ENCODE results near the gene FGFR2. TPM values are rescaled to one million over a fixed set of nuclear protein-coding genes. Genes with fewer than 3 reads are reported as not detected.

FGFR2 gene
- total RNA-seq, 2 donors from 2014 or later = not detected

GRCh38 chr10:121583258-121583657 lies 15.0 kb downstream of the FGFR2 start:
- Mint-ChIP-seq H3K27ac (no peak overlapping the region), H3K36me3 (ENCODE audit: low read depth) (no peaks in the 10 kb centered on the region), H3K4me1 (no peaks in the 10 kb centered on the region), H3K9me3 (peaks cover 4% of the 10 kb centered on the region), H3K4me3 (no peak overlapping the region), H3K27me3 (peaks cover 10% of the 10 kb centered on the region)
- ATAC-seq (replicated peaks) = no peak

GRCh38 chr10:121580276-121581116 lies 17.7 kb downstream of the FGFR2 start:
- Mint-ChIP-seq H3K27ac (no peak overlapping the region), H3K4me3 (no peak overlapping the region), H3K4me1 (no peaks in the 10 kb centered on the region), H3K36me3 (ENCODE audit: low read depth) (no peaks in the 10 kb centered on the region), H3K9me3 (no peaks in the 10 kb centered on the region), H3K27me3 (no peaks in the 10 kb centered on the region)
- no peak for ATAC-seq (replicated peaks)

- no peak overlapping the region for H3K27ac Mint-ChIP-seq
- H3K4me1 Mint-ChIP-seq = no peaks in the 10 kb centered on the region
- H3K4me3 Mint-ChIP-seq = no peak overlapping the region
- H3K27me3 Mint-ChIP-seq = no peaks in the 10 kb centered on the region
- no peaks in the 10 kb centered on the region for H3K9me3 Mint-ChIP-seq
- no peaks in the 10 kb centered on the region for H3K36me3 Mint-ChIP-seq (ENCODE audit: low read depth)
- no peak for ATAC-seq (replicated peaks)
Observed at GRCh38 chr10:121579656-121580055, 18.6 kb downstream of the FGFR2 start.

GRCh38 chr10:121578965-121579364 lies 19.3 kb downstream of the FGFR2 start:
- H3K36me3 Mint-ChIP-seq (ENCODE audit: low read depth) = no peaks in the 10 kb centered on the region
- H3K4me3 Mint-ChIP-seq = no peak overlapping the region
- H3K27me3 Mint-ChIP-seq = no peaks in the 10 kb centered on the region
- H3K4me1 Mint-ChIP-seq = no peaks in the 10 kb centered on the region
- no peak for ATAC-seq (replicated peaks)
- H3K27ac Mint-ChIP-seq = no peak overlapping the region
- H3K9me3 Mint-ChIP-seq = no peaks in the 10 kb centered on the region

GRCh38 chr10:121578298-121578697 lies 19.9 kb downstream of the FGFR2 start:
- ATAC-seq (replicated peaks) = no peak
- Mint-ChIP-seq H3K27me3 (no peaks in the 10 kb centered on the region), H3K27ac (no peak overlapping the region), H3K4me1 (no peaks in the 10 kb centered on the region), H3K36me3 (ENCODE audit: low read depth) (no peaks in the 10 kb centered on the region), H3K9me3 (no peaks in the 10 kb centered on the region), H3K4me3 (no peak overlapping the region)

GRCh38 chr10:121577568-121577967 lies 20.7 kb downstream of the FGFR2 start:
- ATAC-seq (replicated peaks) = no peak
- Mint-ChIP-seq H3K36me3 (ENCODE audit: low read depth) (no peaks in the 10 kb centered on the region), H3K4me1 (no peaks in the 10 kb centered on the region), H3K9me3 (no peaks in the 10 kb centered on the region), H3K27me3 (no peaks in the 10 kb centered on the region), H3K4me3 (no peak overlapping the region), H3K27ac (no peak overlapping the region)

GRCh38 chr10:121576139-121576538 lies 22.1 kb downstream of the FGFR2 start:
- Mint-ChIP-seq H3K27me3 (no peaks in the 10 kb centered on the region), H3K9me3 (no peaks in the 10 kb centered on the region), H3K36me3 (ENCODE audit: low read depth) (no peaks in the 10 kb centered on the region), H3K27ac (no peak overlapping the region), H3K4me1 (no peaks in the 10 kb centered on the region), H3K4me3 (no peak overlapping the region)
- no peak for ATAC-seq (replicated peaks)

GRCh38 chr10:121574519-121575166 lies 23.6 kb downstream of the FGFR2 start:
- no peaks in the 10 kb centered on the region for H3K4me1 Mint-ChIP-seq
- H3K36me3 Mint-ChIP-seq (ENCODE audit: low read depth) = no peaks in the 10 kb centered on the region
- no peak overlapping the region for H3K4me3 Mint-ChIP-seq
- H3K9me3 Mint-ChIP-seq = no peaks in the 10 kb centered on the region
- ATAC-seq (replicated peaks) = no peak
- H3K27ac Mint-ChIP-seq = no peak overlapping the region
- no peaks in the 10 kb centered on the region for H3K27me3 Mint-ChIP-seq

GRCh38 chr10:121573538-121573941 lies 24.7 kb downstream of the FGFR2 start:
- Mint-ChIP-seq H3K27me3 (no peaks in the 10 kb centered on the region), H3K36me3 (ENCODE audit: low read depth) (no peaks in the 10 kb centered on the region), H3K9me3 (no peaks in the 10 kb centered on the region), H3K4me3 (no peak overlapping the region), H3K4me1 (no peaks in the 10 kb centered on the region), H3K27ac (no peak overlapping the region)
- no peak for ATAC-seq (replicated peaks)

- H3K27me3 Mint-ChIP-seq = no peaks in the 10 kb centered on the region
- H3K27ac Mint-ChIP-seq = no peak overlapping the region
- H3K4me1 Mint-ChIP-seq = no peaks in the 10 kb centered on the region
- no peaks in the 10 kb centered on the region for H3K9me3 Mint-ChIP-seq
- no peak overlapping the region for H3K4me3 Mint-ChIP-seq
- ATAC-seq (replicated peaks) = no peak
- no peaks in the 10 kb centered on the region for H3K36me3 Mint-ChIP-seq (ENCODE audit: low read depth)
Observed at GRCh38 chr10:121572859-121573537, 25.2 kb downstream of the FGFR2 start.

- Mint-ChIP-seq H3K4me3 (no peak overlapping the region), H3K27me3 (no peaks in the 10 kb centered on the region), H3K27ac (no peak overlapping the region), H3K36me3 (ENCODE audit: low read depth) (no peaks in the 10 kb centered on the region), H3K9me3 (no peaks in the 10 kb centered on the region), H3K4me1 (no peaks in the 10 kb centered on the region)
- ATAC-seq (replicated peaks) = no peak
Observed at GRCh38 chr10:121570315-121570714, 27.9 kb downstream of the FGFR2 start.

- Mint-ChIP-seq H3K4me3 (no peak overlapping the region), H3K4me1 (no peaks in the 10 kb centered on the region), H3K36me3 (ENCODE audit: low read depth) (no peaks in the 10 kb centered on the region), H3K9me3 (no peaks in the 10 kb centered on the region), H3K27ac (no peak overlapping the region), H3K27me3 (no peaks in the 10 kb centered on the region)
- ATAC-seq (replicated peaks) = no peak
Observed at GRCh38 chr10:121568275-121568674, 30.0 kb downstream of the FGFR2 start.

- ATAC-seq (replicated peaks) = no peak
- no peaks in the 10 kb centered on the region for H3K36me3 Mint-ChIP-seq (ENCODE audit: low read depth)
- H3K9me3 Mint-ChIP-seq = no peaks in the 10 kb centered on the region
- no peaks in the 10 kb centered on the region for H3K27me3 Mint-ChIP-seq
- H3K27ac Mint-ChIP-seq = no peak overlapping the region
- no peaks in the 10 kb centered on the region for H3K4me1 Mint-ChIP-seq
- H3K4me3 Mint-ChIP-seq = no peak overlapping the region
Observed at GRCh38 chr10:121567569-121567968, 30.7 kb downstream of the FGFR2 start.

GRCh38 chr10:121566755-121567154 lies 31.5 kb downstream of the FGFR2 start:
- Mint-ChIP-seq H3K4me3 (no peak overlapping the region), H3K27ac (no peak overlapping the region), H3K36me3 (ENCODE audit: low read depth) (no peaks in the 10 kb centered on the region), H3K4me1 (no peaks in the 10 kb centered on the region), H3K9me3 (no peaks in the 10 kb centered on the region), H3K27me3 (no peaks in the 10 kb centered on the region)
- no peak for ATAC-seq (replicated peaks)
